NCI-H1694 treated with DMSO at 0.1 percent for 48 hours (cell line): ENCODE results near the gene REEP5.

ENCODE experiments used
- DNase-seq: peaks from one replicate; lab custom pipeline; 2025; lab: John Stamatoyannopoulos, UW

REEP5 gene

DNA sequence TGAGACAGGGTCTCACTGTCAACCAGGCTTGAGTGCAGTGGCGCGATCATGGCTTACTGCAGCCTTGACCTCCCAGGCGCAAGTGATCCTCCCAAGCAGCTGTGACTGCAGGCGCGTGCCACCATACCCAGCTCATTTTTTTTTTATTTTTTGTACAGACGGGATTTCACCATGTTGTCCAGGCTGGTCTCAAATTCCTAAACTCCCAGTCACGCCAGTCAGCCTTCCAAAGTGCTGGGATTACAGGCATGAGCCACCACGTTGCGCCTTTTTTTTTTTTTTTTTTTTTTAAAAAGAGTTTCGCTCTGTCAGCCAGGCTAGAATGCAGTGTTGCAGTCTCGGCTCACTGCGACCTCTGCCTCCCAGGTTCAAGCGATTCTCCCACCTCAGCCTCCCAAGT, 88.1 kb downstream of the REEP5 start:
- DNase-seq, result no peak

GRCh38 chr5:112830378-112830777, 91.6 kb downstream of the REEP5 start:
- no peak for DNase-seq
